K562 (cell line): ENCODE measurements around the gene SRP54. TPM values are rescaled to one million over a fixed set of nuclear protein-coding genes. Genes with fewer than 3 reads are reported as not detected.

Experiments
- ATAC-seq: fragments of 200-7000 bp; cut with Tn5 transposase; 3 replicates; pipeline ENCODE4 v1.9.1; 2020; ENCODE audit warnings: moderate library complexity
- BruUV-seq: library from RNA; stranded (reverse); fragments of 400-500 nt; replicated peaks from 2 replicates; lab custom pipeline; 2021; lab: Mats Ljungman, UMichigan
- CTCF ChIA-PET: fragments of 300-600 bp; formaldehyde crosslinking; extraction: SDS; loops from one replicate; lab custom pipeline; 2021; ENCODE audit warnings: low intra/inter-chr PET ratio; lab: Yijun Ruan, JAX
- POLR2A ChIA-PET: fragments of 300-600, 350-650 bp; sonication (Branson Sonifier 250); formaldehyde crosslinking; extraction: SDS; loops from one replicate; lab custom pipeline; 2021; ENCODE audit warnings: antibody characterized with exemption, inconsistent platforms; lab: Yijun Ruan, JAX
- DNase-seq, 4 experiments: peaks; one replicate each; pipeline versions ENCODE4 v3.0.0 to v3.0.0-alpha.2; 2011 to 2018; ENCODE audit warnings: low spot score in 3 of 4, mixed read lengths in 3 of 4; ENCODE audit errors: extremely low read depth in 1 of 4
- FAIRE-seq: peaks from 2 replicates; lab custom pipeline; 2011; peaks lifted over from hg19 to GRCh38; lab: Jason Lieb, UNC
- H2AFZ ChIP-seq: 2 replicates; pipeline ENCODE4 v1.6.0; 2011; ENCODE audit warnings: low read depth, low read length, control low read depth, inconsistent platforms
- H3K27ac ChIP-seq: fragments of 200-600 bp; 3 replicates; pipeline ENCODE4 v1.8.0; 2011; ENCODE audit warnings: low read depth, mild to moderate bottlenecking, control low read depth, inconsistent platforms, low read length, moderate library complexity, mixed read lengths; ENCODE audit errors: extremely low read depth
- H3K27me3 ChIP-seq, 2 experiments: fragments of 300-600 bp in 1 of 2; 2 replicates in 1 of 2; 3 replicates in 1 of 2; pipeline versions ENCODE4 v1.6.0 to v1.8.0; 2011; ENCODE audit warnings: inconsistent platforms in 2 of 2, low read length in 2 of 2, mild to moderate bottlenecking in 1 of 2, mixed read lengths in 1 of 2, moderate library complexity in 1 of 2; ENCODE audit not compliant: control insufficient read depth in 2 of 2, insufficient read depth in 2 of 2
- H3K36me3 ChIP-seq: fragments of 300-600 bp; 3 replicates; pipeline ENCODE4 v1.8.0; 2011; ENCODE audit warnings: mild to moderate bottlenecking, low read length, inconsistent platforms; ENCODE audit not compliant: control insufficient read depth, insufficient read depth
- H3K4me1 ChIP-seq, 2 experiments: fragments of 200-600 bp in 1 of 2; replicated peaks in 1 of 2; 2 replicates in 1 of 2; 3 replicates in 1 of 2; pipeline versions ENCODE4 v1.5.1 to v1.8.0; 2011; ENCODE audit warnings: inconsistent platforms in 2 of 2, low read length in 2 of 2, mild to moderate bottlenecking in 1 of 2, mixed read lengths in 1 of 2, moderate library complexity in 1 of 2; ENCODE audit not compliant: control insufficient read depth in 2 of 2, insufficient read depth in 2 of 2
- H3K4me2 ChIP-seq: 2 replicates; pipeline ENCODE4 v1.6.1; 2011; ENCODE audit warnings: low read length, control low read depth, inconsistent platforms, mixed read lengths; ENCODE audit not compliant: insufficient read depth
- H3K4me3 ChIP-seq: fragments of 200-600 bp; sonication (generic), shearing (Covaris generic); 2 replicates; pipeline ENCODE4 v1.5.1; 2016; ENCODE audit warnings: control low read depth, inconsistent platforms
- H3K79me2 ChIP-seq: fragments of 200-600 bp; 3 replicates; pipeline ENCODE4 v1.8.0; 2011; ENCODE audit warnings: low read length, inconsistent platforms; ENCODE audit not compliant: control insufficient read depth, insufficient read depth
- H3K9ac ChIP-seq, 2 experiments: 2 replicates each; pipeline versions ENCODE4 v1.6.0 to v1.6.1; 2011; ENCODE audit warnings: low read depth in 2 of 2, low read length in 2 of 2, control low read depth in 1 of 2, inconsistent platforms in 1 of 2, mild to moderate bottlenecking in 1 of 2, mixed read lengths in 1 of 2; ENCODE audit not compliant: insufficient read depth in 1 of 2
- H3K9me1 ChIP-seq: one replicate; pipeline ENCODE4 v1.6.0; 2011; ENCODE audit warnings: inconsistent platforms, mild to moderate bottlenecking, low read length, moderate library complexity; ENCODE audit not compliant: control insufficient read depth, insufficient read depth
- H3K9me3 ChIP-seq: replicated peaks from 2 replicates; pipeline ENCODE4 v1.5.1; 2011; ENCODE audit warnings: low read depth, low read length, inconsistent platforms; ENCODE audit not compliant: control insufficient read depth, insufficient read depth
- H4K20me1 ChIP-seq: replicated peaks from 2 replicates; pipeline ENCODE4 v1.6.1; 2011; ENCODE audit warnings: low read length, inconsistent platforms, mixed read lengths; ENCODE audit not compliant: control insufficient read depth, insufficient read depth
- ARID4B ChIP-seq: sonication (generic); formaldehyde crosslinking; IDR thresholded peaks from 2 replicates; pipeline ENCODE4 v1.8.0; 2022; ENCODE audit warnings: mild to moderate bottlenecking, missing genetic modification reagents
- ATF7 ChIP-seq: fragments of 450-650 bp; IDR thresholded peaks from 2 replicates; pipeline ENCODE4 v1.7.1; 2014; ENCODE audit warnings: mild to moderate bottlenecking, moderate library complexity
- BRD4 ChIP-seq: fragments of 200-600 bp; sonication (generic); IDR thresholded peaks from 2 replicates; pipeline ENCODE4 v1.6.1; 2017; ENCODE audit warnings: inconsistent platforms
- CEBPG ChIP-seq, 3 experiments: fragments of 200-800 bp in 1 of 3; sonication (Bioruptor generic) in 1 of 3; sonication (generic) in 1 of 3; formaldehyde crosslinking in 1 of 3; IDR thresholded peaks in 2 of 3; conservative IDR thresholded peaks in 1 of 3; 2 replicates each; pipeline versions ENCODE4 v1.6.1 to v1.8.0; 2016 to 2022; ENCODE audit warnings: missing compliant biosample characterization in 2 of 3, missing genetic modification characterization in 2 of 3, mild to moderate bottlenecking in 1 of 3, missing genetic modification reagents in 1 of 3
- FOSL1 ChIP-seq: fragments of 200-800 bp; sonication (Bioruptor generic); conservative IDR thresholded peaks from 2 replicates; pipeline ENCODE4 v1.6.1; 2016; ENCODE audit warnings: missing genetic modification characterization, missing compliant biosample characterization
- FOXK2 ChIP-seq, 2 experiments: fragments of 450-650 bp; IDR thresholded peaks in 1 of 2; conservative IDR thresholded peaks in 1 of 2; 2 replicates each; pipeline ENCODE4 v1.6.1; 2016; ENCODE audit warnings: low read depth in 2 of 2, mild to moderate bottlenecking in 1 of 2
- GATA2 ChIP-seq: sonication (generic); formaldehyde crosslinking; IDR thresholded peaks from 2 replicates; pipeline ENCODE4 v1.4.0; 2020; ENCODE audit warnings: mild to moderate bottlenecking, missing genetic modification reagents
- HDAC2 ChIP-seq: fragments of 450-650 bp; IDR thresholded peaks from 2 replicates; pipeline ENCODE4 v1.6.1; 2016; ENCODE audit warnings: mild to moderate bottlenecking
- MAZ ChIP-seq, 2 experiments: fragments of 450-650 bp in 1 of 2; sonication (generic) in 1 of 2; formaldehyde crosslinking; IDR thresholded peaks in 1 of 2; conservative IDR thresholded peaks in 1 of 2; 2 replicates each; pipeline versions ENCODE4 v1.4.0 to v1.5.0; 2020; ENCODE audit warnings: mild to moderate bottlenecking in 1 of 2, missing genetic modification reagents in 1 of 2
- ZNF512 ChIP-seq: IDR thresholded peaks from 2 replicates; pipeline ENCODE4 v1.6.1; 2016; ENCODE audit warnings: missing genetic modification characterization, missing compliant biosample characterization
- ZNF583 ChIP-seq: fragments of 250-450 bp; sonication (Bioruptor Pico); IDR thresholded peaks from 2 replicates; pipeline ENCODE4 v1.4.0; 2020
- ZNF778 ChIP-seq: fragments of 450-650 bp; formaldehyde crosslinking; IDR thresholded peaks from 2 replicates; pipeline ENCODE4 v1.4.0; 2020; ENCODE audit warnings: mild to moderate bottlenecking, moderate library complexity
- WGBS: fragments of 100-300 bp; shearing (Covaris generic); methylation state at CpG from one replicate; pipeline ENCODE4 v1.1.6; 2016; ENCODE audit warnings: low coverage, mixed read lengths; ENCODE audit not compliant: insufficient coverage; ENCODE audit errors: missing lambda C conversion rate; 5-methylcytosine and 5-hydroxymethylcytosine counted together
- in situ Hi-C: fragments of 300-500 bp; cut with MboI; formaldehyde crosslinking; loops from 4 replicates; pipeline ENCODE4 v1.15.0; 2018; ENCODE audit warnings: inconsistent platforms, mixed read lengths
- intact Hi-C: fragments of 100-400 bp; cut with micrococcal nuclease; formaldehyde crosslinking; loops from 2 replicates; pipeline ENCODE4 v1.14.2; 2022
- polyA plus RNA-seq, 8 experiments: library from polyadenylated mRNA; depleted of rRNA in 4 of 8; stranded (reverse) in 5 of 8; unstranded in 3 of 8; fragments of >200 nt; fragmentation: Nextera tagmentation in 2 of 8; fragmentation: Illumina TruSeq in 1 of 8; extraction: Ambion mirVana in 2 of 8; extraction: Trizol in 1 of 8; gene quantifications; 2 replicates each; pipeline versions ENCODE4 v1.2.1 to v1.2.3, GENCODE V29; 2011 to 2014; ENCODE audit warnings: inconsistent platforms in 1 of 8, missing spikeins in 1 of 8
- total RNA-seq, 7 experiments: library from RNA; depleted of rRNA in 6 of 7; stranded (reverse); fragments of >200 nt in 6 of 7; fragmentation: Illumina TruSeq in 2 of 7; extraction: Trizol in 2 of 7; gene quantifications; 2 replicates each; pipeline versions ENCODE4 v1.2.1 to v1.2.3, GENCODE V29; 2011 to 2021; ENCODE audit warnings: low replicate concordance in 1 of 7
- TF ChIP-seq, protein P1 (sequence below): fragments of 250-450 bp; sonication (Bioruptor Pico); IDR thresholded peaks from 2 replicates; pipeline ENCODE4 v1.8.0; 2022; ENCODE audit warnings: inconsistent platforms, mild to moderate bottlenecking, moderate library complexity, borderline replicate concordance

The SRP54 gene
- total and polyA plus RNA-seq, 9 of the 15 experiments (the other 6 are each of a cell fraction or from before 2014, with no cell fraction given) = 28.6 to 69.8 (median 51.7) TPM

DNA sequence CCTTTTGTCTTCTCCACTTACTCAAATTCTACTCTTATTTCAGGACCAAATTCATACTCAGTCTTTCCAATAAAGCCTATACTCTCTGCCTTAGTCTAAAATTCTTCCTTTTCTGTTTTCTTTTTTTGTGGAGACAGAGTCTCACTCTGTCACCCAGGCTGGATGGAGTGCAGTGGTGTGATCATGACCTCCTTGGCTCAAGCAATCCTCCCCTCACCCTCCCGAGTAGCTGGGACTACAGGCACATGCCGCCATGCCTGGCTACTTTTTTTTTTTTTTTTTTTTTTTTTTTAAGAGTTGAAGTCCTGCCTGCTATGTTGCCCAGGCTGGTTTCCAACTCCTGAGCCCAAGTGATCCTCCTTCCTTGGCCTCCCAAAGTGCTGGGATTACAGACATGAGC, 11.9 kb downstream of the SRP54 start:
- POLR2A ChIA-PET = no interaction called here
- FAIRE-seq = no peak
- Histone ChIP-seq H4K20me1 (no peaks in the 10 kb centered on the region), H3K4me3 (no peak overlapping the region), H3K4me2 (no peak overlapping the region), H3K36me3 (peaks cover 19% of the 10 kb centered on the region)
- no TSS peak for BruUV-seq
- TF ChIP-seq ZNF583 (CRISPR knock-in tag) (no peak), ATF7 (no peak), CEBPG (CRISPR knock-in tag; IDR thresholded peaks at IDR 0.05) (no peak), CEBPG (tag; conservative IDR thresholded peaks at IDR 0.05 in 1 of 2, IDR thresholded peaks at IDR 0.05 in 1 of 2) (no peak), MAZ (CRISPR knock-in tag; conservative IDR thresholded peaks at IDR 0.05 in 1 of 2, IDR thresholded peaks at IDR 0.05 in 1 of 2) (no peak), HDAC2 (no peak), FOXK2 (conservative IDR thresholded peaks at IDR 0.05 in 1 of 2, IDR thresholded peaks at IDR 0.05 in 1 of 2; ENCODE audit: low read depth in 2 of 2) (no peak), ARID4B (no peak), BRD4 (no peak), FOSL1 (tag) (no peak), GATA2 (CRISPR knock-in tag) (no peak), ZNF512 (tag) (no peak), ZNF778 (no peak)
- TF ChIP-seq, protein P1, sequence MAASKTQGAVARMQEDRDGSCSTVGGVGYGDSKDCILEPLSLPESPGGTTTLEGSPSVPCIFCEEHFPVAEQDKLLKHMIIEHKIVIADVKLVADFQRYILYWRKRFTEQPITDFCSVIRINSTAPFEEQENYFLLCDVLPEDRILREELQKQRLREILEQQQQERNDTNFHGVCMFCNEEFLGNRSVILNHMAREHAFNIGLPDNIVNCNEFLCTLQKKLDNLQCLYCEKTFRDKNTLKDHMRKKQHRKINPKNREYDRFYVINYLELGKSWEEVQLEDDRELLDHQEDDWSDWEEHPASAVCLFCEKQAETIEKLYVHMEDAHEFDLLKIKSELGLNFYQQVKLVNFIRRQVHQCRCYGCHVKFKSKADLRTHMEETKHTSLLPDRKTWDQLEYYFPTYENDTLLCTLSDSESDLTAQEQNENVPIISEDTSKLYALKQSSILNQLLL (CRISPR knock-in tag) = no peak
- TF ChIP-seq, all 486 proteins: peak for 0
- Histone ChIP-seq H2AFZ (no peak overlapping the region), H3K79me2 (peaks cover 51% of the 10 kb centered on the region), H3K27me3 (no peaks in the 10 kb centered on the region), H3K27ac (peak overlapping the region; percentile 26; the same call in 1 of the 3 replicates), H3K9ac (no peak overlapping the region), H3K9me3 (no peaks in the 10 kb centered on the region), H3K4me1 (peaks cover 0 to 2% of the 10 kb centered on the region in 2 experiments; a peak in 3 of 5 replicates), H3K9me1 (no peaks in the 10 kb centered on the region)
- DNase-seq = no peak
- CTCF ChIA-PET = no interaction called here
- no CpG with 5 or more reads among the region's 2 CpGs for WGBS
- in situ Hi-C loops (no loop called here), intact Hi-C loops (no loop called here)
- peak; percentile 41 for ATAC-seq
